Measurements from ENCODE around the gene FAM118A. TPM values are rescaled to one million over a fixed set of nuclear protein-coding genes. Genes with fewer than 3 reads are reported as not detected.

Gene FAM118A
- total and polyA plus RNA-seq, 9 of the 15 experiments (the other 6 are each of a cell fraction or from before 2014, with no cell fraction given): 17.0 to 223 (median 59.4) TPM

DNA sequence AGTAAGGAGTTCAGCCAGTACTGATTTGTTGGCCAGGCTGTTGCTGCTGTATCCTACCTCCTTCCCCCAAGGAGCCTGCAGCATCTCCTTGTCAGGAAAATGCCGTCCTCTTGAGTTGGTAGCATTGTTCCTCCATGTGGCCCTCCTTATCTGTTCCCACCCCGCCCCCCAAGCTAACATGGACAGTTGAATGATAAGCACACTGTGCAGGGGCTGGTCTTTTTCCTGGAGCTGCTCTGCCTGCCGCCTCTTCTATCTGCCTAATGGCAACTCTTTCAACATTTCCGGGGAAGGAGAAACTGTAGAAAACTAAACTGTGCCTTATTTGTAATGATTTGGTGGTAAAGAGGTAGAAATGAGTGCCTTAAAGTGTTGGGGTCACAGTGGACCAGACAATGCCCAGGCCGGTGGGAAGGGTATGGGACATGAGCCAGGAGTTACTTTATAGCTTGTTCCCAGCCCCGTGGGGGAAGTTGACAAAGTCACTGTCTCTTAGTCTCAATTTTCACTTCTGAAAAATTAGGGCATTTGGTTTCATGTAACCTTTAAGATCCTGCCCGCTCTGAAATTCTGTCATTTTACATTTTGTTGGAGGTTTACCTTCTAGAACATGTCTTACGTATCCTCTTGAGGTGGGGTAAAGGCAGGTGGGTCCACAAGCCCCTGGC lies 4.5 kb downstream of the FAM118A start (continued):
- TF ChIP-seq, protein P1, sequence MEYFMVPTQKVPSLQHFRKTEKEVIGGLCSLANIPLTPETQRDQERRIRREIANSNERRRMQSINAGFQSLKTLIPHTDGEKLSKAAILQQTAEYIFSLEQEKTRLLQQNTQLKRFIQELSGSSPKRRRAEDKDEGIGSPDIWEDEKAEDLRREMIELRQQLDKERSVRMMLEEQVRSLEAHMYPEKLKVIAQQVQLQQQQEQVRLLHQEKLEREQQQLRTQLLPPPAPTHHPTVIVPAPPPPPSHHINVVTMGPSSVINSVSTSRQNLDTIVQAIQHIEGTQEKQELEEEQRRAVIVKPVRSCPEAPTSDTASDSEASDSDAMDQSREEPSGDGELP (CRISPR knock-in tag; IDR thresholded peaks at IDR 0.05; ENCODE audit: borderline replicate concordance): peak; percentile 50; the same call in 1 of the 2 replicates
- TF ChIP-seq POLR2B (IDR thresholded peaks at IDR 0.05; ENCODE audit: low read depth, partially characterized antibody) (no peak), ASH1L (IDR thresholded peaks at IDR 0.05; ENCODE audit: borderline replicate concordance, low read depth, partially characterized antibody) (no peak), RBFOX2 (IDR thresholded peaks at IDR 0.05; ENCODE audit: low read depth, low read length) (0 out of 2 replicates have a peak, but pooled peaks have one; percentile 24), ZNF239 (CRISPR knock-in tag; IDR thresholded peaks at IDR 0.05) (no peak), ARID1B (IDR thresholded peaks at IDR 0.05) (peak; percentile 88), TCFL5 (CRISPR knock-in tag; conservative IDR thresholded peaks at IDR 0.05) (no peak), NR3C1 (CRISPR knock-in tag; IDR thresholded peaks at IDR 0.05) (no peak), BRD9 (IDR thresholded peaks at IDR 0.05; ENCODE audit: low read depth, partially characterized antibody) (peak; percentile 21), TBP (optimal IDR thresholded peaks at IDR 0.05; ENCODE audit: low read depth, low read length) (peak; percentile 53), MAFG (tag; conservative IDR thresholded peaks at IDR 0.05) (no peak), MBD1 (CRISPR knock-in tag; IDR thresholded peaks at IDR 0.05) (no peak), FOXK2 (conservative IDR thresholded peaks at IDR 0.05 in 1 of 2, IDR thresholded peaks at IDR 0.05 in 1 of 2; ENCODE audit: low read depth in 2 of 2) (0 out of 4 replicates have a peak, but pooled peaks of 1 of the 2 experiments have one; percentile 28), CBFA2T2 (conservative IDR thresholded peaks at IDR 0.05) (peak; percentile 78), ZNF592 (IDR thresholded peaks at IDR 0.05) (peak; percentile 81), ZNF12 (CRISPR knock-in tag; IDR thresholded peaks at IDR 0.05) (no peak)
- TF ChIP-seq, protein P2, sequence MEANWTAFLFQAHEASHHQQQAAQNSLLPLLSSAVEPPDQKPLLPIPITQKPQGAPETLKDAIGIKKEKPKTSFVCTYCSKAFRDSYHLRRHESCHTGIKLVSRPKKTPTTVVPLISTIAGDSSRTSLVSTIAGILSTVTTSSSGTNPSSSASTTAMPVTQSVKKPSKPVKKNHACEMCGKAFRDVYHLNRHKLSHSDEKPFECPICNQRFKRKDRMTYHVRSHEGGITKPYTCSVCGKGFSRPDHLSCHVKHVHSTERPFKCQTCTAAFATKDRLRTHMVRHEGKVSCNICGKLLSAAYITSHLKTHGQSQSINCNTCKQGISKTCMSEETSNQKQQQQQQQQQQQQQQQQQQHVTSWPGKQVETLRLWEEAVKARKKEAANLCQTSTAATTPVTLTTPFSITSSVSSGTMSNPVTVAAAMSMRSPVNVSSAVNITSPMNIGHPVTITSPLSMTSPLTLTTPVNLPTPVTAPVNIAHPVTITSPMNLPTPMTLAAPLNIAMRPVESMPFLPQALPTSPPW (CRISPR knock-in tag; IDR thresholded peaks at IDR 0.05): peak; percentile 54

Measured in K562 (cell line).